Endometrium (tissue), 2 donors: Measurements from ENCODE around the gene ALOXE3.

Experiments
- FAIRE-seq: peaks from 2 replicates; lab custom pipeline; 2012; peaks lifted over from hg19 to GRCh38; lab: Jason Lieb, UNC
- donor health status: control.
- donor health status: control.

ALOXE3 gene

DNA sequence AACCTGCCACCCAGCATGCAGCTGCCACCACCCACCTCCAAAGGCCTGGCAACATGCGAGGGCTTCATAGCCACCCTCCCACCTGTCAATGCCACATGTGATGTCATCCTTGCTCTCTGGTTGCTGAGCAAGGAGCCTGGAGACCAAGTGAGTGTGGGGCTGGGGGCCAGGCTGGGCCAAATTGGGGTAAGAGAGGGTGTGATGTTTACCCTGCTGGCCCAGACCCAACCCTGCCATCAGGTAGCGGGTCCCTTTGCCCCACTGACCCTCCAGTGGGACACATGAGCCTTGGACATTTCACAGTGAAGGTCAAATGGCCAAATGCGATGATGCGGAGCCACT lies 70.6 kb downstream of the ALOXE3 start:
- FAIRE-seq = no peak

DNA sequence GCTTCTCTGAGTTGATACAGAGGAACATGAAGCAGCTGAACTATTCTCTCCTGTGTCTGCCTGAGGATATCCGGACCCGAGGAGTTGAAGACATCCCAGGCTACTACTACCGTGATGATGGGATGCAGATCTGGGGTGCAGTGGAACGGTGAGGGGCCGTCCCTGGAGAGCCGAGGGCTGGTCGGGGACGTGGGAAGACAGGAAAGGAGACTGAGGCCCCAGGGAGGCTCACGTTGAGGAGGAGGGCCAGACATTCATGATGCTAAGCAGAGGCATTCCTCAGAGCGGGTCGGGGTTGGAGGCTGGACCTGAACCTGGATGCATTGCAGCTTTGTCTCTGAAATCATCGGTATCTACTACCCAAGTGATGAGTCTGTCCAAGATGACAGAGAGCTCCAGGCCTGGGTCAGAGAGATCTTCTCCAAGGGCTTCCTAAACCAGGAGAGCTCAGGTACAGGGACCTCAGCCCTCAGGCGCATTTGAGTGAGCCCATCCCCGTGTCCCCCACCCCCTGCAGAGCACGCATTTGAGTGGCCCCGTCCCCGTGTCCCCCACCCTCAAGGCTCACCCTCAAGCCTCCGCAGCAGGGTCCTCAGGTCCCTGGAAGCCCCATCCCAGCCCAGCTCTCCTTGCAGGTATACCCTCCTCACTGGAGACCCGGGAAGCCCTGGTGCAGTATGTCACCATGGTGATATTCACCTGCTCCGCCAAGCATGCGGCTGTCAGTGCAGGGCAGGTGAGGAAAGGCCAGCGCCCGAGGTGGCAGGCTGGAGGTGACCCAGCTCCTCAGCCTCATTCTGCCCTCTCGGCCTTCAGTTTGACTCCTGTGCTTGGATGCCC lies 71.2 kb downstream of the ALOXE3 start:
- FAIRE-seq = no peak

DNA sequence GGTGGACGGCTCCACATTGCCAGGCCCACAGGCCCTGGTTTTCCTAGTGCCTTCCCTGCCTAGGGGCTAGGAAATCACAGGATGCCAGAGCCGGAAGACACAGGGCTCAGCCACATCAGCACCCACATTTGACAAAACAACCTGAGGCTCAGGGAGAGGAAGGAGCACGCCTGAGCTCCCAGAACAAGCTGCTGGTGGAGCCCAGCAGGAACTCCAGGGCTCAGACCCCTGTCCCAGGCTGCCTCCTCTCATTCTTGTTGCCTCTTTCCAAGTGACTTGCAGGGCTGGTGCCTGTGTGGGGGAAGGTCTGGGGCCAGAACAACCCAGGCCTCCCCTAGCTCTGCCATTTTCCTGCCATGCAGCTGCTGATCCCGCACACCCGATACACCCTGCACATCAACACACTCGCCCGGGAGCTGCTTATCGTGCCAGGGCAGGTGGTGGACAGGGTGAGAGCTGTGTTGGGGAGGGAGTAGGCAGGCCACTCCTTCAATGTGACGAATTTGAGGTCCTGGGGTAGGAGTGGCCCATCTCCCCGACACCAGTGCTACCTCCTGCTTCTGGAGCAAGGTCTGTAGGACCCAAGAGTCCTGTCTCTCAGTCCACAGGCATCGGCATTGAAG lies 71.9 kb downstream of the ALOXE3 start:
- FAIRE-seq = no peak
